Hepatocyte (in vitro differentiated cells): ENCODE measurements around the gene OR2M3. TPM values are rescaled to one million over a fixed set of nuclear protein-coding genes. Genes with fewer than 3 reads are reported as not detected.

Experiments
- DNase-seq: peaks from one replicate; pipeline ENCODE4 v3.0.0-alpha.2; 2016; ENCODE audit warnings: low spot score
- H2AFZ ChIP-seq: fragments of 200-600 bp; sonication (generic); 2 replicates; pipeline ENCODE4 v1.6.0; 2016; ENCODE audit warnings: antibody characterized with exemption, mild to moderate bottlenecking
- H3K27ac ChIP-seq: fragments of 200-600 bp; sonication (generic); 2 replicates; pipeline ENCODE4 v1.5.1; 2016; ENCODE audit warnings: mild to moderate bottlenecking
- H3K27me3 ChIP-seq: fragments of 200-600 bp; sonication (generic); 2 replicates; pipeline ENCODE4 v1.6.1; 2016
- H3K36me3 ChIP-seq: fragments of 200-600 bp; sonication (generic); replicated peaks from 2 replicates; pipeline ENCODE4 v1.5.1; 2016; ENCODE audit warnings: low read depth; ENCODE audit not compliant: insufficient read depth
- H3K4me1 ChIP-seq: fragments of 200-600 bp; sonication (generic); 2 replicates; pipeline ENCODE4 v1.5.1; 2016; ENCODE audit warnings: mild to moderate bottlenecking, moderate library complexity; ENCODE audit not compliant: insufficient read depth
- H3K4me2 ChIP-seq: fragments of 200-600 bp; sonication (generic); 2 replicates; pipeline ENCODE4 v1.6.0; 2016
- H3K4me3 ChIP-seq: fragments of 200-600 bp; sonication (generic); 2 replicates; pipeline ENCODE4 v1.5.1; 2016; ENCODE audit warnings: mild to moderate bottlenecking
- H3K79me2 ChIP-seq: fragments of 200-600 bp; sonication (generic); 2 replicates; pipeline ENCODE4 v1.6.0; 2017; ENCODE audit warnings: mild to moderate bottlenecking
- H3K9me2 ChIP-seq: fragments of 200-600 bp; sonication (generic); replicated peaks from 2 replicates; pipeline ENCODE4 v1.6.0; 2017; ENCODE audit warnings: mild to moderate bottlenecking; ENCODE audit not compliant: insufficient read depth
- H3K9me3 ChIP-seq: fragments of 200-600 bp; sonication (generic); 2 replicates; pipeline ENCODE4 v1.5.1; 2016; ENCODE audit warnings: low read depth, mild to moderate bottlenecking
- H4K20me1 ChIP-seq: fragments of 200-600 bp; sonication (generic); 2 replicates; pipeline ENCODE4 v1.6.0; 2016; ENCODE audit warnings: mild to moderate bottlenecking; ENCODE audit not compliant: insufficient read depth, poor library complexity, severe bottlenecking
- EZH2 ChIP-seq: fragments of 200-600 bp; sonication (generic); IDR thresholded peaks from 2 replicates; pipeline ENCODE4 v1.6.1; 2016; ENCODE audit warnings: antibody characterized with exemption, mild to moderate bottlenecking, borderline replicate concordance
- EZH2phosphoT487 ChIP-seq: fragments of 200-600 bp; sonication (generic); IDR thresholded peaks from one replicate; pipeline ENCODE4 v1.6.1; 2018; ENCODE audit warnings: antibody characterized with exemption, mild to moderate bottlenecking, low read depth, moderate library complexity; ENCODE audit not compliant: unreplicated experiment, severe bottlenecking
- WGBS: methylation state at CpG from one replicate; pipeline ENCODE4 v1.1.6; 2016; ENCODE audit warnings: low lambda C conversion rate; ENCODE audit errors: missing lambda C conversion rate; 5-methylcytosine and 5-hydroxymethylcytosine counted together
- polyA plus RNA-seq: library from polyadenylated mRNA; unstranded; fragments of >200 nt; fragmentation: Nextera tagmentation; extraction: Ambion mirVana; gene quantifications from 2 replicates; pipeline ENCODE4 v1.2.1, GENCODE V29; 2016
- total RNA-seq: library from RNA; depleted of rRNA; stranded (reverse); fragments of >200 nt; gene quantifications from 2 replicates; pipeline ENCODE4 v1.2.3, GENCODE V29; 2014
- TF ChIP-seq, protein P1 (sequence below): fragments of 200-600 bp; sonication (generic); IDR thresholded peaks from 2 replicates; pipeline ENCODE4 v1.5.1; 2016; ENCODE audit warnings: antibody characterized with exemption, mild to moderate bottlenecking; ENCODE audit not compliant: poor library complexity

OR2M3 gene
- not detected in 2 replicates for total RNA-seq
- not detected in 2 replicates for polyA plus RNA-seq

- no peaks in the 10 kb centered on the region for H3K79me2 ChIP-seq
- H4K20me1 ChIP-seq, result no peaks in the 10 kb centered on the region
- H2AFZ ChIP-seq, result no peak within 1 kb of the TSS
- H3K27me3 ChIP-seq, result no peaks in the 10 kb centered on the region
- no peak for DNase-seq
- H3K4me3 ChIP-seq, result no peak within 1 kb of the TSS
- H3K36me3 ChIP-seq, result no peaks in the 10 kb centered on the region
- 61% methylated on average over 4 of the region's 4 CpGs for WGBS
- H3K4me1 ChIP-seq, result no peaks in the 10 kb centered on the region
- peaks cover 4% of the 10 kb centered on the region for H3K9me3 ChIP-seq
- no peaks in the 10 kb centered on the region for H3K9me2 ChIP-seq
- no peak within 1 kb of the TSS for H3K4me2 ChIP-seq
- TF ChIP-seq, protein P1, sequence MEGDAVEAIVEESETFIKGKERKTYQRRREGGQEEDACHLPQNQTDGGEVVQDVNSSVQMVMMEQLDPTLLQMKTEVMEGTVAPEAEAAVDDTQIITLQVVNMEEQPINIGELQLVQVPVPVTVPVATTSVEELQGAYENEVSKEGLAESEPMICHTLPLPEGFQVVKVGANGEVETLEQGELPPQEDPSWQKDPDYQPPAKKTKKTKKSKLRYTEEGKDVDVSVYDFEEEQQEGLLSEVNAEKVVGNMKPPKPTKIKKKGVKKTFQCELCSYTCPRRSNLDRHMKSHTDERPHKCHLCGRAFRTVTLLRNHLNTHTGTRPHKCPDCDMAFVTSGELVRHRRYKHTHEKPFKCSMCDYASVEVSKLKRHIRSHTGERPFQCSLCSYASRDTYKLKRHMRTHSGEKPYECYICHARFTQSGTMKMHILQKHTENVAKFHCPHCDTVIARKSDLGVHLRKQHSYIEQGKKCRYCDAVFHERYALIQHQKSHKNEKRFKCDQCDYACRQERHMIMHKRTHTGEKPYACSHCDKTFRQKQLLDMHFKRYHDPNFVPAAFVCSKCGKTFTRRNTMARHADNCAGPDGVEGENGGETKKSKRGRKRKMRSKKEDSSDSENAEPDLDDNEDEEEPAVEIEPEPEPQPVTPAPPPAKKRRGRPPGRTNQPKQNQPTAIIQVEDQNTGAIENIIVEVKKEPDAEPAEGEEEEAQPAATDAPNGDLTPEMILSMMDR, result no peak
- TF ChIP-seq EZH2phosphoT487 (no peak), EZH2 (no peak)
- no peak within 1 kb of the TSS for H3K27ac ChIP-seq
Observed at GRCh38 chr1:248196965-248197364, at the start of gene OR2M3. Gene OR2M3 (plus strand): TSS chr1:248197265. CDS start chr1:248203068, 5,803 bp downstream.

DNA sequence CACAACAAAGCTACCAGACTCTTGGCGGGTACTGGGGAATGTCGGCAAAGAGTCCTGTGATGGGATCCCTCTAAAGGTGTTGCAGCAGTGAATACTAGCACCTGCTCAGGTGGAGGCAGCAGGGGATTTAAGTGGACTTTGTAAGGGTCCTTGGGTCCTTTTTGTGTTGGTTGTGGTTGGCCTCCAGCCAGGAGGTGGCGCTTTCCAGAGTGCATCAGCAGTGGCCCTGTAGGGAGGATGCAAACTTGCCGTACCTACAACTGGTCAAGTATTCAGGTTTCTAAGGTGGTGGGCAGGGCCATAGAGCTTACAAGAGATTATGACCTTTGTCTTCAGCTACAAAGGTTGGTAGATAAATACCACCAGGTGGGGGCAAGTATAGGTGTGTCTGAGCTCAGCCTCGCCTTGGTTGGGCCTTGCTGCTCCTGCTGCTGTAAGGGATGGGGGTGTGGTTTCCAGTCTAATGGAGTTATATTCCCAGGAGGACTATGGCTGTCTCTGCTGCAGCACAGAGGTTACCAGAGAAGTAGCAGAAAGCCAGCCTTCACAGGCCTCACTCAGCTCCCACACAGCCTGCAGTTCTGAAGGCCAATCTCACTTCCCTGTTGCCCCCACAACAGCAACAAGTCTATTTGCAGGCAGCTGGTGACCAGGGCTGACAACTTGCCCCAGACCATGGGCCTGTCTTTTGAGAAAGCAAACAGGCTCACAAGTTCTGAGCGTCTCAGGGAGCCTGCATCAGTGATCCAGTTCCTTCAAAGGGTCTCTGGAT is 44.8 kb upstream of the OR2M3 start:
- H3K36me3 ChIP-seq, result no peaks in the 10 kb centered on the region
- H3K9me2 ChIP-seq, result no peaks in the 10 kb centered on the region
- no peak overlapping the region for H3K4me2 ChIP-seq
- no peak overlapping the region for H3K4me3 ChIP-seq
- no peaks in the 10 kb centered on the region for H3K27me3 ChIP-seq
- no peak overlapping the region for H2AFZ ChIP-seq
- WGBS, result 73% methylated on average over 6 of the region's 6 CpGs
- H3K79me2 ChIP-seq, result no peaks in the 10 kb centered on the region
- no peaks in the 10 kb centered on the region for H3K4me1 ChIP-seq
- no peaks in the 10 kb centered on the region for H4K20me1 ChIP-seq
- H3K9me3 ChIP-seq, result no peaks in the 10 kb centered on the region
- TF ChIP-seq EZH2 (no peak), EZH2phosphoT487 (no peak)
- TF ChIP-seq, protein P1, result no peak
- no peak overlapping the region for H3K27ac ChIP-seq
- DNase-seq, result no peak

DNA sequence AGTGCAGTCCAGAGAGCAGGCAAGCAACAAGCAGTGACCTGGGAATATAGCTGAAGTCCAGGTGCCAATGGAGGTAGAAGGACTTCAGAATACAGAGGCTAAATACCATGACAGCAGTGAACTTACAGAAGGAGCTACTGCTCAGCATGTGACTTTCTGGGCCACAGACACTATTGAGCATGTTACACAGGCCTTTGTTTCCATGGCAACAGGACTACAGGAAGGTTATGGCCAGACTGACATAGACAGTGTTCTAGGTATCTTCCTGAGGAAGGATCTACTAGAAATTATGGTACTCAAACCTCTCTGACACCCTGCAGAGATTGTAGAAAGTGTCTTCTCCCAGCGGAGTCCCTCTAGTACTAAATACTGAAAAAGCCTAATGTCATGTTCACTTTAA is 41.1 kb upstream of the OR2M3 start:
- TF ChIP-seq, protein P1, result no peak
- TF ChIP-seq EZH2 (no peak), EZH2phosphoT487 (no peak)
- Histone ChIP-seq H3K36me3 (no peaks in the 10 kb centered on the region), H4K20me1 (no peaks in the 10 kb centered on the region), H3K4me2 (no peak overlapping the region), H3K79me2 (no peaks in the 10 kb centered on the region), H3K4me3 (no peak overlapping the region), H3K4me1 (no peaks in the 10 kb centered on the region), H3K27ac (no peak overlapping the region), H2AFZ (no peak overlapping the region), H3K9me2 (no peaks in the 10 kb centered on the region), H3K9me3 (no peaks in the 10 kb centered on the region), H3K27me3 (no peaks in the 10 kb centered on the region)
- no peak for DNase-seq
- 50% methylated on average over 1 of the region's 1 CpG for WGBS

DNA sequence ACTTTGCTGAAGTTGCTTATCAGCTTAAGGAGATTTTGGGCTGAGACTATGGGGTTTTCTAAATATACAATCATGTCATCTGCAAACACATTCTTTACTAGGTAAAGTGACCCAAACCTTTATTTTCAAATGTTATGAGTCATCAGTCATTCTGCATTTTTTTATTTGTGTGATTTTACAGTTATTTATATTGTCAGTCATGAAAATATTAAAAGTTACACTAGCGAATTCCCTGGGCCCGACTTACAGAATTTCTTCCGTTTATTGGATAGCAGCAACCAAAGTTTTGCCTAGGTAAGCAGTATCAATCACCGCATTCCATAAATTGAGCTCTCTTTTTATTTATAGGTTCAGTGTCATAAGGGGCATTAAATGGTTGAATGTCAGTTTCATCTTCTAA is 38.3 kb upstream of the OR2M3 start:
- 80% methylated on average over 4 of the region's 4 CpGs for WGBS
- TF ChIP-seq, protein P1, result no peak
- no peak for TF ChIP-seq EZH2
- TF ChIP-seq EZH2phosphoT487, result no peak
- Histone ChIP-seq H3K9me2 (no peaks in the 10 kb centered on the region), H3K9me3 (no peaks in the 10 kb centered on the region), H2AFZ (no peak overlapping the region), H3K4me1 (no peaks in the 10 kb centered on the region), H3K27me3 (no peaks in the 10 kb centered on the region), H4K20me1 (no peaks in the 10 kb centered on the region), H3K27ac (no peak overlapping the region), H3K36me3 (no peaks in the 10 kb centered on the region), H3K4me2 (no peak overlapping the region), H3K79me2 (no peaks in the 10 kb centered on the region), H3K4me3 (no peak overlapping the region)
- DNase-seq, result no peak
